A549 (cell line): ENCODE results near the gene PPM1J. TPM values are rescaled to one million over a fixed set of nuclear protein-coding genes. Genes with fewer than 3 reads are reported as not detected.

Experiments
- ATAC-seq, 2 experiments: fragments of 200-7000 bp in 1 of 2; fragments of >200 bp in 1 of 2; cut with Nextera tagmentation in 1 of 2; cut with Tn5 transposase in 1 of 2; 3 replicates each; pipeline versions ENCODE4 v1.8.0 to v1.9.1; 2018 to 2020; ENCODE audit warnings: mild to moderate bottlenecking in 1 of 2, moderate library complexity in 1 of 2
- CTCF ChIA-PET: fragments of 300-600 bp; sonication (Branson Sonifier 250); formaldehyde crosslinking; extraction: SDS; loops from one replicate; lab custom pipeline; 2021; ENCODE audit warnings: antibody characterized with exemption, inconsistent platforms; lab: Yijun Ruan, JAX
- POLR2A ChIA-PET: fragments of 350-600 bp; formaldehyde crosslinking; extraction: SDS; loops from one replicate; lab custom pipeline; 2021; ENCODE audit warnings: antibody characterized with exemption, inconsistent platforms; lab: Yijun Ruan, JAX
- DNase-seq, 2 experiments: peaks; one replicate each; pipeline versions ENCODE4 v3.0.0 to v3.0.0-alpha.2; 2011 to 2016; ENCODE audit warnings: low read depth in 1 of 2, low spot score in 1 of 2
- FAIRE-seq: peaks from 2 replicates; lab custom pipeline; 2011; peaks lifted over from hg19 to GRCh38; lab: Jason Lieb, UNC
- H3K27ac ChIP-seq, 2 experiments: fragments of >200 bp; sonication (Bioruptor Twin); formaldehyde crosslinking; 3 replicates each; pipeline ENCODE4 v1.5.1; 2016 to 2017
- H3K4me1 ChIP-seq: fragments of >200 bp; sonication (Bioruptor Twin); formaldehyde crosslinking; 3 replicates; pipeline ENCODE4 v1.6.1; 2016
- H3K4me2 ChIP-seq: fragments of >200 bp; sonication (Bioruptor Twin); formaldehyde crosslinking; 3 replicates; pipeline ENCODE4 v1.6.1; 2016
- H3K4me3 ChIP-seq: fragments of >200 bp; sonication (Bioruptor Twin); formaldehyde crosslinking; 3 replicates; pipeline ENCODE4 v1.5.1; 2016
- H3K9me3 ChIP-seq: fragments of >200 bp; sonication (Bioruptor Twin); formaldehyde crosslinking; 3 replicates; pipeline ENCODE4 v1.6.1; 2016
- BCL3 ChIP-seq: fragments of >200 bp; sonication (Bioruptor Twin); formaldehyde crosslinking; IDR thresholded peaks from 3 replicates; pipeline ENCODE4 v1.6.1; 2016
- CBX8 ChIP-seq: fragments of 200-600 bp; sonication (generic); IDR thresholded peaks from 2 replicates; pipeline ENCODE4 v1.6.1; 2016
- CHD2 ChIP-seq: fragments of 150-350 bp; IDR thresholded peaks from 2 replicates; pipeline ENCODE4 v1.6.1; 2014; ENCODE audit warnings: low read length; ENCODE audit not compliant: partially characterized antibody
- ESRRA ChIP-seq: fragments of 150-350 bp; IDR thresholded peaks from 2 replicates; pipeline ENCODE4 v1.6.1; 2014; ENCODE audit warnings: mild to moderate bottlenecking, low read length, borderline replicate concordance
- FOSL2 ChIP-seq, 2 experiments: fragments of 450-650 bp in 1 of 2; fragments of >200 bp in 1 of 2; sonication (Bioruptor Twin) in 1 of 2; formaldehyde crosslinking; IDR thresholded peaks; 2 replicates each; pipeline versions ENCODE4 v1.5.0 to v1.6.1; 2016 to 2020; ENCODE audit warnings: mild to moderate bottlenecking in 1 of 2, moderate library complexity in 1 of 2
- HEYL ChIP-seq: fragments of 250-450 bp; sonication (Bioruptor Pico); IDR thresholded peaks from 2 replicates; pipeline ENCODE4 v1.8.0; 2021; ENCODE audit warnings: mild to moderate bottlenecking, moderate library complexity
- HOXB13 ChIP-seq: fragments of 250-450 bp; sonication (Bioruptor Pico); IDR thresholded peaks from 2 replicates; pipeline ENCODE4 v1.5.0; 2020; ENCODE audit warnings: low read depth, mild to moderate bottlenecking, moderate library complexity
- HOXB5 ChIP-seq: fragments of 250-450 bp; sonication (Bioruptor Pico); IDR thresholded peaks from 2 replicates; pipeline ENCODE4 v1.5.0; 2020; ENCODE audit warnings: mild to moderate bottlenecking, moderate library complexity
- JUN ChIP-seq, 2 experiments: fragments of >200 bp; sonication (Bioruptor Twin); formaldehyde crosslinking; IDR thresholded peaks; 2 replicates in 1 of 2; 3 replicates in 1 of 2; pipeline ENCODE4 v1.6.1; 2016 to 2017
- JUNB ChIP-seq: fragments of >200 bp; sonication (Bioruptor Twin); formaldehyde crosslinking; IDR thresholded peaks from 2 replicates; pipeline ENCODE4 v1.6.1; 2016
- MAFK ChIP-seq: fragments of 450-650 bp; IDR thresholded peaks from 2 replicates; pipeline ENCODE4 v1.6.1; 2014; ENCODE audit not compliant: partially characterized antibody
- MAZ ChIP-seq: fragments of 150-350 bp; IDR thresholded peaks from 2 replicates; pipeline ENCODE4 v1.6.1; 2014; ENCODE audit warnings: antibody characterized with exemption, low read depth, low read length, borderline replicate concordance
- NFE2L2 ChIP-seq: fragments of 150-350 bp; conservative IDR thresholded peaks from 2 replicates; pipeline ENCODE4 v1.6.1; 2014; ENCODE audit warnings: low read length
- PHF8 ChIP-seq: fragments of 200-600 bp; sonication (generic); IDR thresholded peaks from 2 replicates; pipeline ENCODE4 v1.6.1; 2016; ENCODE audit warnings: low read depth, mild to moderate bottlenecking, antibody characterized with exemption, moderate library complexity, borderline replicate concordance
- RAD21 ChIP-seq, 2 experiments: fragments of >200 bp in 1 of 2; sonication (Bioruptor Twin) in 1 of 2; formaldehyde crosslinking in 1 of 2; IDR thresholded peaks in 1 of 2; conservative IDR thresholded peaks in 1 of 2; 2 replicates in 1 of 2; 3 replicates in 1 of 2; pipeline ENCODE4 v1.6.1; 2012 to 2018; ENCODE audit warnings: inconsistent platforms in 1 of 2
- RCOR1 ChIP-seq: fragments of 150-350 bp; IDR thresholded peaks from 2 replicates; pipeline ENCODE4 v1.6.1; 2014; ENCODE audit warnings: antibody characterized with exemption, low read length, low read depth
- TFCP2L1 ChIP-seq: fragments of 250-450 bp; sonication (Bioruptor Pico); IDR thresholded peaks from 2 replicates; pipeline ENCODE4 v1.5.0; 2021; ENCODE audit warnings: mild to moderate bottlenecking
- TP53 ChIP-seq: fragments of 250-450 bp; sonication (Bioruptor Pico); IDR thresholded peaks from 2 replicates; pipeline ENCODE4 v1.5.0; 2021; ENCODE audit warnings: mild to moderate bottlenecking, moderate library complexity
- ZC3H11A ChIP-seq: fragments of 450-650 bp; IDR thresholded peaks from 2 replicates; pipeline ENCODE4 v1.6.1; 2014; ENCODE audit warnings: antibody characterized with exemption, mild to moderate bottlenecking
- ZNF302 ChIP-seq: fragments of 250-450 bp; sonication (Bioruptor Pico); IDR thresholded peaks from 2 replicates; pipeline ENCODE4 v1.9.0; 2021; ENCODE audit warnings: inconsistent platforms, mild to moderate bottlenecking, moderate library complexity
- ZSCAN20 ChIP-seq: fragments of 250-450 bp; sonication (Bioruptor Pico); IDR thresholded peaks from 2 replicates; pipeline ENCODE4 v1.8.0; 2022; ENCODE audit warnings: mild to moderate bottlenecking, moderate library complexity
- WGBS: methylation state at CpG from one replicate; pipeline ENCODE4 v1.1.6; 2017; ENCODE audit errors: missing lambda C conversion rate; 5-methylcytosine and 5-hydroxymethylcytosine counted together
- polyA plus RNA-seq, 4 experiments: library from polyadenylated mRNA; depleted of rRNA in 3 of 4; stranded (reverse); fragments of >200 nt; fragmentation: RNase III in 1 of 4; extraction: RNeasy Plus Mini Kit Qiagen cat#74134 plus additional on column Dnase treatment in 1 of 4; gene quantifications; 2 replicates in 3 of 4; 3 replicates in 1 of 4; pipeline ENCODE4 v1.2.3, GENCODE V29; 2011 to 2017
- TF ChIP-seq, protein P1 (sequence below): fragments of >200 bp; sonication (Bioruptor Twin); formaldehyde crosslinking; IDR thresholded peaks from 2 replicates; pipeline ENCODE4 v1.6.1; 2016
- TF ChIP-seq, protein P2 (sequence below): fragments of 250-450 bp; sonication (Bioruptor Pico); IDR thresholded peaks from 2 replicates; pipeline ENCODE4 v1.5.0; 2021; ENCODE audit warnings: mild to moderate bottlenecking, moderate library complexity, borderline replicate concordance
- TF ChIP-seq, protein P3 (sequence below): IDR thresholded peaks from 2 replicates; pipeline ENCODE4 v1.6.1; 2012; ENCODE audit warnings: low read depth, borderline replicate concordance
- TF ChIP-seq, protein P4 (sequence below): IDR thresholded peaks from 2 replicates; pipeline ENCODE4 v1.6.1; 2012
- TF ChIP-seq, protein P5 (sequence below): fragments of 250-450 bp; sonication (Bioruptor Pico); IDR thresholded peaks from 2 replicates; pipeline ENCODE4 v1.5.0; 2020; ENCODE audit warnings: low read depth, mild to moderate bottlenecking, moderate library complexity

PPM1J gene
- polyA plus RNA-seq, 2 of the 4 experiments (the other 2 are of a cell fraction): 0.32 to 0.62 TPM

- TF ChIP-seq CBX8 (no peak), NFE2L2 (no peak)
Measured at GRCh38 chr1:112678605-112679004, 36.5 kb downstream of the PPM1J start (continued).

DNA sequence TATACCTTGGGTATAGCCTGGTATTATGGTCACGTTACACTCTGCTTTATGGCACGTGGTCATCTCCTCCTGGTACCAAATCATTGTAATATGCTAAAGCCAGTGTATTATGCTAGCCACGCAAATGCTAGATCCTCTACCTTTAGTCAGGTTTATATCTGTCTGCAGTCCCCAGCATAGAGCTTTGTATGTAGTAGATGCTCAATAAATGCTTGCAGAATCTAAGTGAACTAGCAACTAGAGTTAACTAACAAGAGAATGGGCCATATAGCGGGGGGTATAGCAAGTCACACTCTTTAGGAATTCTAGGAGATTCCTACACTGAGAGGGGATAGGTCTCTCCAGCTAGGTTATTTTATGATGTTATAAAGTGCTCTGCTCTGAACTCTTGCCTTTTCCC, 37.6 kb downstream of the PPM1J start:
- TF ChIP-seq ZSCAN20 (CRISPR knock-in tag) (no peak), TFCP2L1 (no peak), TP53 (CRISPR knock-in tag) (no peak), JUNB (no peak), PHF8 (no peak)
- TF ChIP-seq, protein P1, sequence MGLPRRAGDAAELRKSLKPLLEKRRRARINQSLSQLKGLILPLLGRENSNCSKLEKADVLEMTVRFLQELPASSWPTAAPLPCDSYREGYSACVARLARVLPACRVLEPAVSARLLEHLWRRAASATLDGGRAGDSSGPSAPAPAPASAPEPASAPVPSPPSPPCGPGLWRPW: no peak
- FAIRE-seq (no peak), ATAC-seq (no peak), DNase-seq (no peak)
- peaks cover 11% of the 10 kb centered on the region; the same call in 2 of the 3 replicates for H3K4me1 ChIP-seq
- H3K4me2 ChIP-seq: no peak overlapping the region
- WGBS: 86% methylated on average over 4 of the region's 4 CpGs
- ChIA-PET POLR2A (no interaction called here), CTCF (interaction anchor here (3.8 kb wide), 1 partner anchor 38 kb away, joined by 13 read pairs; the partner anchor contains the start of gene PPM1J)
- no peak overlapping the region for H3K27ac ChIP-seq
- no peak overlapping the region for H3K4me3 ChIP-seq
- no peaks in the 10 kb centered on the region for H3K9me3 ChIP-seq

DNA sequence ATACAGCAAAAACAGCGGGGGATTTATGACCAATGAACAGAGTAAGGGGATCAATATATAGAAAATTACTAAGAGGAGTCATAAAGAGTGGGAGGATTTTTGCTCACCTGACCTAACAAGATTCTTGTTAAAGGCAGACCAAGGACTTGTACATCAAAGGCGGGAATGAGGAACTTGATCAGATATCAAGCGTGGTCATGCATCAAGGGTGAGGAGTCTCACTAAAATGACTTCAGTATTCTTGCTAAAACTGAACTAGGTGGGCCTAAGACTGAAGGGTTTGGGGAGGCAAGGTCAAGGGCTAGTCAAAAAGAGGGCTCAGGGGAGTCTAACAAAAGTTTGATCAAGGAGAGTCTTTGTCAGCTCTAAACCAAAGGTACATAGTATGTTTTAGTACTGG, 38.6 kb downstream of the PPM1J start:
- Histone ChIP-seq H3K27ac (no peak overlapping the region), H3K4me2 (no peak overlapping the region), H3K4me3 (no peak overlapping the region), H3K4me1 (peaks cover 11% of the 10 kb centered on the region; the same call in 2 of the 3 replicates), H3K9me3 (no peaks in the 10 kb centered on the region)
- DNase-seq: no peak
- WGBS: 97% methylated on average over 3 of the region's 3 CpGs
- CTCF ChIA-PET: interaction anchor here (3.8 kb wide), 1 partner anchor 39 kb away, joined by 13 read pairs; the partner anchor contains the start of gene PPM1J
- no peak for FAIRE-seq
- TF ChIP-seq JUN (IDR thresholded peaks at IDR 0.05) (no peak), BCL3 (no peak), HOXB5 (CRISPR knock-in tag) (no peak), TFCP2L1 (no peak), RCOR1 (no peak), RAD21 (conservative IDR thresholded peaks at IDR 0.05 in 1 of 2, IDR thresholded peaks at IDR 0.05 in 1 of 2) (no peak), ZNF302 (no peak), ESRRA (no peak), MAFK (no peak), CHD2 (no peak), HOXB13 (CRISPR knock-in tag) (no peak), MAZ (no peak), ZC3H11A (no peak), FOSL2 (IDR thresholded peaks at IDR 0.05) (no peak), FOSL2 (CRISPR knock-in tag; IDR thresholded peaks at IDR 0.05) (no peak), JUNB (no peak), HEYL (no peak)
- TF ChIP-seq, protein P2, sequence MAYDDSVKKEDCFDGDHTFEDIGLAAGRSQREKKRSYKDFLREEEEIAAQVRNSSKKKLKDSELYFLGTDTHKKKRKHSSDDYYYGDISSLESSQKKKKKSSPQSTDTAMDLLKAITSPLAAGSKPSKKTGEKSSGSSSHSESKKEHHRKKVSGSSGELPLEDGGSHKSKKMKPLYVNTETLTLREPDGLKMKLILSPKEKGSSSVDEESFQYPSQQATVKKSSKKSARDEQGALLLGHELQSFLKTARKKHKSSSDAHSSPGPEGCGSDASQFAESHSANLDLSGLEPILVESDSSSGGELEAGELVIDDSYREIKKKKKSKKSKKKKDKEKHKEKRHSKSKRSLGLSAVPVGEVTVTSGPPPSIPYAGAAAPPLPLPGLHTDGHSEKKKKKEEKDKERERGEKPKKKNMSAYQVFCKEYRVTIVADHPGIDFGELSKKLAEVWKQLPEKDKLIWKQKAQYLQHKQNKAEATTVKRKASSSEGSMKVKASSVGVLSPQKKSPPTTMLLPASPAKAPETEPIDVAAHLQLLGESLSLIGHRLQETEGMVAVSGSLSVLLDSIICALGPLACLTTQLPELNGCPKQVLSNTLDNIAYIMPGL (CRISPR knock-in tag): no peak
- TF ChIP-seq, protein P3, sequence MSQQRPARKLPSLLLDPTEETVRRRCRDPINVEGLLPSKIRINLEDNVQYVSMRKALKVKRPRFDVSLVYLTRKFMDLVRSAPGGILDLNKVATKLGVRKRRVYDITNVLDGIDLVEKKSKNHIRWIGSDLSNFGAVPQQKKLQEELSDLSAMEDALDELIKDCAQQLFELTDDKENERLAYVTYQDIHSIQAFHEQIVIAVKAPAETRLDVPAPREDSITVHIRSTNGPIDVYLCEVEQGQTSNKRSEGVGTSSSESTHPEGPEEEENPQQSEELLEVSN: no peak
- TF ChIP-seq, protein P4, sequence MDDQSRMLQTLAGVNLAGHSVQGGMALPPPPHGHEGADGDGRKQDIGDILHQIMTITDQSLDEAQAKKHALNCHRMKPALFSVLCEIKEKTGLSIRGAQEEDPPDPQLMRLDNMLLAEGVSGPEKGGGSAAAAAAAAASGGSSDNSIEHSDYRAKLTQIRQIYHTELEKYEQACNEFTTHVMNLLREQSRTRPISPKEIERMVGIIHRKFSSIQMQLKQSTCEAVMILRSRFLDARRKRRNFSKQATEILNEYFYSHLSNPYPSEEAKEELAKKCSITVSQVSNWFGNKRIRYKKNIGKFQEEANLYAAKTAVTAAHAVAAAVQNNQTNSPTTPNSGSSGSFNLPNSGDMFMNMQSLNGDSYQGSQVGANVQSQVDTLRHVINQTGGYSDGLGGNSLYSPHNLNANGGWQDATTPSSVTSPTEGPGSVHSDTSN: no peak
- TF ChIP-seq, protein P5, sequence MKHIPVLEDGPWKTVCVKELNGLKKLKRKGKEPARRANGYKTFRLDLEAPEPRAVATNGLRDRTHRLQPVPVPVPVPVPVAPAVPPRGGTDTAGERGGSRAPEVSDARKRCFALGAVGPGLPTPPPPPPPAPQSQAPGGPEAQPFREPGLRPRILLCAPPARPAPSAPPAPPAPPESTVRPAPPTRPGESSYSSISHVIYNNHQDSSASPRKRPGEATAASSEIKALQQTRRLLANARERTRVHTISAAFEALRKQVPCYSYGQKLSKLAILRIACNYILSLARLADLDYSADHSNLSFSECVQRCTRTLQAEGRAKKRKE (CRISPR knock-in tag): no peak
- no peak for ATAC-seq
- POLR2A ChIA-PET: no interaction called here
